GM12874 (cell line): Measurements from ENCODE around the gene RAB28.
A peak's percentile ranks its signal among the peaks of the same experiment; 100 is the strongest.

Source experiments
- TF ChIP-seq, protein P1 (sequence below): IDR thresholded peaks from 2 replicates; pipeline ENCODE4 v1.5.1; 2011; ENCODE audit warnings: low read depth, mild to moderate bottlenecking, control low read depth, low read length, moderate library complexity; ENCODE audit not compliant: insufficient read depth

The RAB28 gene

DNA sequence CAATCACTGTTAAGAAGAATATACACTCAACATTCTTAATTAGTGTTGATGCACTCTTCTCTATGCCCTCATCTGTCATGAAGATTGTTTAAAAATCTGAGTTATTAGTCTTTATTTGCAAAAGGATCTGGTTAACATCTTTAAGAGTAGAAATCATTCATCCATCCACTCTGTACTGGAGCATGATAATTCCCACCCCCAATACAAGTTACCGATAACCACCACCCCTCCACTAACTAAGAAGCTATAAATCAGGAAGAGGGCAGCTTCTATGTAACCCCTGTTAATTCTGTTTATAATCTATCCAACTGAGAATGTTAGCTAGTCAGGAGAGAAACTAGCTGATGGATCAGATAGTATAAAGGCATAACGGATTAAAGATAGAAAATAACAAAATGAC, 34.5 kb downstream of the RAB28 start:
- TF ChIP-seq, protein P1, sequence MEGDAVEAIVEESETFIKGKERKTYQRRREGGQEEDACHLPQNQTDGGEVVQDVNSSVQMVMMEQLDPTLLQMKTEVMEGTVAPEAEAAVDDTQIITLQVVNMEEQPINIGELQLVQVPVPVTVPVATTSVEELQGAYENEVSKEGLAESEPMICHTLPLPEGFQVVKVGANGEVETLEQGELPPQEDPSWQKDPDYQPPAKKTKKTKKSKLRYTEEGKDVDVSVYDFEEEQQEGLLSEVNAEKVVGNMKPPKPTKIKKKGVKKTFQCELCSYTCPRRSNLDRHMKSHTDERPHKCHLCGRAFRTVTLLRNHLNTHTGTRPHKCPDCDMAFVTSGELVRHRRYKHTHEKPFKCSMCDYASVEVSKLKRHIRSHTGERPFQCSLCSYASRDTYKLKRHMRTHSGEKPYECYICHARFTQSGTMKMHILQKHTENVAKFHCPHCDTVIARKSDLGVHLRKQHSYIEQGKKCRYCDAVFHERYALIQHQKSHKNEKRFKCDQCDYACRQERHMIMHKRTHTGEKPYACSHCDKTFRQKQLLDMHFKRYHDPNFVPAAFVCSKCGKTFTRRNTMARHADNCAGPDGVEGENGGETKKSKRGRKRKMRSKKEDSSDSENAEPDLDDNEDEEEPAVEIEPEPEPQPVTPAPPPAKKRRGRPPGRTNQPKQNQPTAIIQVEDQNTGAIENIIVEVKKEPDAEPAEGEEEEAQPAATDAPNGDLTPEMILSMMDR = no peak

DNA sequence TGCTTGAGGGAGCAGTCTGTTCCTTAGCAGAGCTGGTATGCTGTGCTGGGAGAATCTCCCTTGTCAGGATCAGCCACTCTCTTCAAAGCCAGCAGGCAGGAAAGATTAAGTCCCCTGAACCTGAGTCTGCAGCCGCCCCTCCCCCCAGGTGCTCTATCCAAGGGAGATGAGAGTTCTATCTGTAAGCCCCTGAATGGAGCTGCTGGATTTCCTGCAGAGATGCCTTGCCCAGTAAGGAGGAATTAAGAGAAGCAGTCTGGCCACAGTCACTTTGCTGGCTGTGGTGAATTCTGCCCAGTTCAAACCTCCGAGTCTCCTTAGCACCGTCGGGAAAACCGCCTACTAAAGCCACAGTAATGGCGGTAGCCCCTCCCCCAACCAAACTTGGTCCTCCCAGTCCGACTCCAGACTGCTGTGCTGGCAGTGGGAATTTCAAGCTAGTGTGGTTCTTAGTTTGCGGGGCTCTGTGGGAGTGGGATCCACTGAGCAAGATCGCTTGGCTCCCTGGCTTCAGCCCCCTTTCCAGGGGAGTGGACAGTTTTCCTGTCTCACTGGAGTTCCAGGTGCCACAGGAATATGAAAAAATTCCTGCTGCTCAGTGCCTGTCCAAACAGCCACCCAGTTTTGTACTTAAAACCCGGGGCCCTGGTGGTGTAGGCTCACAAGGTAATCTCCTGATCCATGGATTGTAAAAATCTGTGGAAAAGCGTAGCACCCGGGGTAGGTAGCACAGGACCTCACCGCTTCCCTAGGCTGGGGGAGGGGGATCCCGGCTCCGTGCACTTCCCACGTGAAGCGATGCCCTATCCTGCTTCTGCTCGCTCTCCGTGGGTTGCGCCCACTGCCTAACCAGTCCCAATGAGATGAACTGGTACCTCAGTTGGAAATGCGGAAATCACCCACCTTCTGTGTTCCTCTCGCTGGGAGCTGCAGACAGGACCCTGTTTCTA, 38.0 kb downstream of the RAB28 start:
- TF ChIP-seq, protein P1 = no peak

DNA sequence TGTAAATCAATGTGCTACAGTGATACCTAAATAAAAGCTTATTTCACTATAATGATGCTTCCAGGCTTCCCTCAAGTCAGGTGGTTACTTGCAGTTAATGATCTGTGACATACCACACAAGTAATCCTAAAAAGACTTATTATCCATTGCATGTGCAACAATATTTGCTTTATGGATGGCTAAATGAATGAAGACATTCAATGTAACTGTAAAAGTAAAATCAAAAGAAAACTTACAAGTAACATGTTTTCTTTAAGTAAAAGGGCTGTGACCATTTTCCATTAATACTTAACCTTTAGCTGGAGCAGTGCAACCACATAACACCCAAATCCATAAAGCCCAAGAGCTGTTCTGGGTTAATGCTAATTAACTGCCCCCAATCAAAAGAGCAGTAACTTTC, 42.6 kb downstream of the RAB28 start:
- TF ChIP-seq, protein P1 = no peak

DNA sequence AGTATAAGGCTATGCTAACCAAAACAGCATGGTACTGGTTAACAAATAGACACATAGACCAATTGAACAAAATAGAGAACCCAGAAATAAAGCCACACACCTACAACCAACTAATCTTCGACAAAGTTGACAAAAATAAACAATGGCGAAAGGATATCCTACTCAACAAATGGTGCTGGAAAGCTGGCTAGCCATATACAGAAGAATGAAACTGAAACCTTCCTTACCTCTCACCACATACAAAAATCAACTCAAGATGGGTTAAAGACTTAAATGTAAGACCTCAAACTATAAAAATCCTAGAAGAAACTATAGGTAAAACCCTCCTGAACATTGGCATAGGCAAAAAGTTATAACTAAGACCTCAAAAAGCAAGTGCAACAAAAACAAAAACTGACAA, 47.2 kb downstream of the RAB28 start:
- TF ChIP-seq, protein P1 = no peak

DNA sequence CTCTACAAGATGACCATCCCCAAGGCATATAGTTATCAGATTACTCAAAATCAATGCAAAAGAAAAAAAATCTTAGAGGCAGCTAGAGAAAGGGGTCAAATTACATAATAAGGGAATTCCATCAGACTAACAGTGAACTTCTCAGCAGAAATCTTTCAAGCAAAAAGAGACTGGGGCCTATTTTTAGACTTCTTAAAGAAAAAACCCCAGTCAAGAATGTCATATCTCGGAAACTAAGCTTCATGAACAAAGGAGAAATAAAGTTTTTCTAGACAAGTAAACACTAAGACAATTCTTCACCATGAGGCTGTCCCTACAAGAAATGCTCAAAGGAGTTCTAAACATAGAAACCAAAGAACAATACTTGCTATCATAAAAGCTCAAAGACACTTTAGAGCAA, 51.7 kb downstream of the RAB28 start:
- TF ChIP-seq, protein P1 = no peak

DNA sequence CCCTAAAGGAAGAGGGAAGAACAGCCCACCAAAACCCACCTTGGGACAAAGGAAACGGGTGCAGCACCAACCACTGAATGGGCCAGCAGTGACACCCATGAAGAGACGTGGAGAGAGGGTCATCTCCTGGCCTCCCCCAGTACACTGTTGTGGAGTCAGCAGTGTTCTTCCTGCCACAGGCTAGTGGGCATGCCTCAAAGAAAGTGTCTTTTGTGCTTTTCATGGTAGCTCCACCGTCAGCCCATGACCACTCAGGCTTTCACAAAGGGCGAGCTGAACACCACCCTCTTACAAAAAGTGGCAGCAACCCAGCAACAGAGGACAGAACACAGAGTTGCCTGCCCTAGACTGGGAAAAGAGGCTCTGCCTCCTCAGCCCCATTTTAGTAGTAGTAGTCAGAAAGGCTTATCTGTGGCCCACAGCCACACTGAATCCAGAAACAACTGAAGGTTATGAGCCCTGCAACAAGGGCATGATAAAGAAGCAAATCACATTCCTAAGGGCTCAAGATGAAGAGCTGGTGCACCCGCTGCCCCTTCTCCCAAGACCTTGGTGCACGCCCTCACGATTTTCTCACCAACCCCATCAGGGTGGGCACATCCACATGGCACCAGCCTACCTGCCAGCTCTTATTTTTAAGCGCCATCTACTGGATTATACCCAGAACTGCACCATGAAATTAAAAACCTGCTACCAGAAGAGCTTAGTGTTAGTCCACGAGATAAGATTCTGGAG, 53.1 kb downstream of the RAB28 start:
- TF ChIP-seq, protein P1 = peak; percentile 28

DNA sequence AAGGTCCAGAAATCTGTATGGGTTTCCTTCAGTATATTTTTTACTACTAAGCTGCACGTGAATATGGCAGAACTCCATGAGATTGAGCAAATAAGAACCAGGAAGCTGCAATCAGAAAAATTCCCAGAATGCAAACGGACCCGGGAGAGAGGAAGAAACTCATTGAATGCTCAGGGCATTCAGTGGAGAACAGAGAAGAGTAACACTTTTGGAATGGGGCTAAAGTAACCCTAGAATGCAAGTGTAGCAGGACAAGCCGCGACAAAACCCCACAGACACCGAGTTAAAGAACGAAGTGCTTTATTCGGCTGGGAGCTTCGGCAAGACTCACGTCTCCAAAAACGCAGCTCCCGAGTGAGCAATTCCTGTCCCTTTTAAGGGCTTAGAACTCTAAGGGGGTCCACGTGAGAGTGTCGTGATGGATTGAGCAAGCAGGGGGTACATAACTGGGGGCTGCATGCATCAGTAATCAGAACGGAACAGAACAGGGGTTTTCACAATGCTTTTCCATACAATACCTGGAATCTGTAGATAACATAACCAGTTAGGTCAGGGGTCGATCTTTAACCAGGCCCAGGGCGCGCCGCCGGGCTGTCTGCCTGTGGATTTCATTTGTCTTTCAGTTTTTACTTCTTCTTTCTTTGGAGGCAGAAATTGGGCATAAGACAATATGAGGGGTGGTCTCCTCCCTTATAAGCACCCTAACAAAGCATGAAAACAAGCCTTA, 56.4 kb downstream of the RAB28 start:
- TF ChIP-seq, protein P1 = no peak
